ENCODE measurements around the gene USP38. TPM values are rescaled to one million over a fixed set of nuclear protein-coding genes. Genes with fewer than 3 reads are reported as not detected.

The USP38 gene, protein sequence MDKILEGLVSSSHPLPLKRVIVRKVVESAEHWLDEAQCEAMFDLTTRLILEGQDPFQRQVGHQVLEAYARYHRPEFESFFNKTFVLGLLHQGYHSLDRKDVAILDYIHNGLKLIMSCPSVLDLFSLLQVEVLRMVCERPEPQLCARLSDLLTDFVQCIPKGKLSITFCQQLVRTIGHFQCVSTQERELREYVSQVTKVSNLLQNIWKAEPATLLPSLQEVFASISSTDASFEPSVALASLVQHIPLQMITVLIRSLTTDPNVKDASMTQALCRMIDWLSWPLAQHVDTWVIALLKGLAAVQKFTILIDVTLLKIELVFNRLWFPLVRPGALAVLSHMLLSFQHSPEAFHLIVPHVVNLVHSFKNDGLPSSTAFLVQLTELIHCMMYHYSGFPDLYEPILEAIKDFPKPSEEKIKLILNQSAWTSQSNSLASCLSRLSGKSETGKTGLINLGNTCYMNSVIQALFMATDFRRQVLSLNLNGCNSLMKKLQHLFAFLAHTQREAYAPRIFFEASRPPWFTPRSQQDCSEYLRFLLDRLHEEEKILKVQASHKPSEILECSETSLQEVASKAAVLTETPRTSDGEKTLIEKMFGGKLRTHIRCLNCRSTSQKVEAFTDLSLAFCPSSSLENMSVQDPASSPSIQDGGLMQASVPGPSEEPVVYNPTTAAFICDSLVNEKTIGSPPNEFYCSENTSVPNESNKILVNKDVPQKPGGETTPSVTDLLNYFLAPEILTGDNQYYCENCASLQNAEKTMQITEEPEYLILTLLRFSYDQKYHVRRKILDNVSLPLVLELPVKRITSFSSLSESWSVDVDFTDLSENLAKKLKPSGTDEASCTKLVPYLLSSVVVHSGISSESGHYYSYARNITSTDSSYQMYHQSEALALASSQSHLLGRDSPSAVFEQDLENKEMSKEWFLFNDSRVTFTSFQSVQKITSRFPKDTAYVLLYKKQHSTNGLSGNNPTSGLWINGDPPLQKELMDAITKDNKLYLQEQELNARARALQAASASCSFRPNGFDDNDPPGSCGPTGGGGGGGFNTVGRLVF
- total RNA-seq: 26.3 and 36.0 TPM in 2 replicates

DNA sequence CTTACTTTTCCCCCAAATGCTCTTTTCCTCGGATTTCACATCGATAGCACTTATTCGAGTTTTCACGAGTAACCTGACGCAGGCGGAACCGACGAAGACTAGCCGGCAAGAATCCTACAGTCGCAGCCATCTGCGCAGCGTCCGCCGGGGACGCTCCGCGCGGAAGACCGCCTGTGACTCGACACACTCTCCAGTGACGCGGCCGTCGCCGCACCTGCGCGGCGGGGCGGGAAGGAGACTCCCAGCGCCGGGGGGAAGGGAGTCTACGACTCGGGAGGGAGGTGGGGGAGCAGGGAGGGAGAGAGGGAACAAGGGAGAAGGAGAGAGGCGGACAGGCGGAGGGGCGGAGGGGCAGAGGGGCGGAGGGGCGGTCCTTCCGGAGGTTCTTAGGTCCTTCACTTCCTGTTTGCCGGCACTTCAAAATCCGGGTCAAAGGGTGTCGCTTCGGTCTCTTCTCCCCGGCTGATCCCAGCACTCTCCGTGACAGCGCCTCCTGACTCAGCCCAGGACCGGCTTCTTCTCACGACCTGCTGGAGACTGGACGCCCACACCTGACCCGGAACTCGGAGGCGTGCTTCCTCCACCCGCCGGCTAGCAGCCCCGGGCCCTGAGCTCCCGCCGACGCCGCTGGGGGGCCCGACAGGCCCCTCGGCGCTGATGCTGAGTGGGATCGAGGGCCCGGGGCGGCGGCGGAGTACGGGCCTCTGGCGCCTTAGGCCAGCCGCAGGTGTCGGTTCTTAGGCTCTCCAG lies at the start of gene USP38:
TSS of gene USP38 (plus strand) at position 415 of the 750 bp plus-strand sequence. CDS start 534 bp downstream, outside the sequence.

Other genes with a start within 250 kb of the USP38 start
- gene GAB1, start 152.0 kb downstream of the USP38 start, total RNA-seq: 7.5 and 23.0 TPM in 2 replicates